Stimulated activated naive CD8-positive, alpha-beta T cell treated with anti-CD3 and anti-CD28 coated beads, Interleukin-15, Interleukin-2, amounts not matched to agents 100 U/mL and 50 U/mL, for 24 hours (primary cell): ENCODE measurements around the gene TMA7.

ENCODE experiments used
- ATAC-seq: fragments of 150-1000 bp; cut with Tn5 transposase; one replicate; pipeline ENCODE4 v1.10.0; 2021
- DNase-seq: peaks from one replicate; pipeline ENCODE4 v3.0.0; 2021

The TMA7 gene

DNA sequence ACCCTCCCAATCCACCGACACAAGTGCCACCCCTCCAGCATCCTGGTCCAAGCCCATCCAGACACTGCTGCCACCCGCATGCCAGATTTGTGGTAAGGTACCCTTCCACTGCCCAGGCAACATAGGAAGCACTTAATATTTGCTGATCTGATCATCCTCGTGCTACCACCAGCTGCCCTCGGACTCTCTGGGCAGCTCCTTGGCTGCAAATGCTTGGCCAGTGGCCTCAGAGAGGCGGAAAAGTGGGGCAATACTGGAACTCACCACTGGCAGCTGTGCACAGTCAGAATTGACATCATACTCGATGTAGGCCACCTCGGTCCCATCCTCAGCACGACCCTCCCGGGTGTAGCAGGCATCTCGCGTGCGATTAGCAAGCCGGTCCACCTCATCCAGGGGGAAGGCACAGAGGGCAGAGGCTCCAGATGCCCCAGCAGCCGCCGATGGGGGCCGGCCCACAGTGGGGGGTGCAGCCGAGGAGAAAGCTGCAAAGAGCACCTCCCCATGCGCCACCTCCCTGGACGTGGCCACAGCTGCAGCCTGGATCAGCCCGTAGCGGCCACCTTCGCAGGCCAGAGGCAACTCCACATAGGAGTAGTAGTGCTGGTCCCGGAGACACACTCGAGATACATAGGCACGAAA is 16.7 kb upstream of the TMA7 start:
- no peak for DNase-seq
- no peak for ATAC-seq

DNA sequence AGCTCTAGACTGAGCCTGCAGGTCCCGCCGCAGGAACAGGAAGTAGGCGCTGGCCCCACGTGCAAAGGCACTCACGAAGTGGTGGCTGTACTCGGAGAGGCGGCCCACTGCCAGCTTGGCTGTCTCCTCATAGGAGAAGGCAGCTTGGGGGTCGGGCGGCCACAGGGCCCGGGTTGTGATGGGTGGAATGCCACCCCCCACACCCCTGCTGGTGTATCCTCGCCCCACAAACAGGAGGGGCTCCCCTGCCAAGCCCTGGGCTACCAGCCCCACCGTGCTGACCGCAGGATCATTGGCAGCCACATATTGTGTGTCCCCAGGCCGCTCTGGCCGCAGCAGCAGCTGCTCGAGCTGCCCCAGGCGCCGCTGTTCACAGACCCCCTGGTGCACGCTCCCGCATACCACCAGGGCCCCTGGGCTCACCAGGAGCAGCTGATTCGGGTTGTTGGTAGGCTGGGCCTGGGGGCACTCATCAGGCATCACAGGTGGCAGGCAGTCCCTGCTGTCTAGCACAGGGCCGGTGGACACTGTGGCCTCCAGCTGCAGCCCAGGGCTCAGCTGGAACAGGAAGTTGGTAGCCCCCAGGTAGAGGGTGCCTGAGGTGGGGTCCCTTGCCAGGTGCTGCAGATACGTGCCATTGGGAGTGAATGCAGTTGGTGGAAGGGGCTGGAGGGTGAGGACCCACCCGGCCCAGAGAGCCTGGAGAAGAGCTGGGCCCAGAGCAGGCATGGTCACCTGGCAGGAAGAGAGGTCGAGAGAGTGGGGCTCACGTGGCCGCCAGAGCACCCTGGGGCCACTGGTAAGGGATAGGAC is 16.0 kb upstream of the TMA7 start:
- ATAC-seq (no peak), DNase-seq (no peak)

DNA sequence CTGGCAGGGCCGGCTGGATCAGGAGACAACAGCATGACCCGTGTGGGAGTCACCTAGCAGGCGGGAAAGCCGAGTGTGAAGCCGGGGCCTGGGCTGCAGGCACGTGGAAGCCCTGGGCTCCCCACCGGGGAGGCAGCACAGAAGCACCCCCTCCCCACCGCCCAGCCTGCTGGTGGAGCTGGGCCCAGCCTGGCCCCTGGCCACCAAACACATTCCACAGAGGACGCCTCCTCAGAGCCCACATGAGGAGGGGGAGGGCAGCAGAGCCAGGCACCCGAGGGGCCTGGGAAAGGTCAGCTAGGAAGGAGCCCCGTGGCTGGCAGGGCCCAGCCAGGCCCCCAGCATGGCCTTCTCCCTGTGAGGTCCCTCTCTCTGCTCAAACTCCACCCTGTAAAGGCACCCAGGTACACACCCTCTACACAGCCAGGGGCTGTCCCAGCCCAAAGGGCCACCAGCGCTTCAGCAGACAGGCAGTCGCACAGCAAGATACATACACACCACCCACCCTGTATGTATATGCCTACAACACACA is 14.7 kb upstream of the TMA7 start:
- DNase-seq, result no peak
- no peak for ATAC-seq

DNA sequence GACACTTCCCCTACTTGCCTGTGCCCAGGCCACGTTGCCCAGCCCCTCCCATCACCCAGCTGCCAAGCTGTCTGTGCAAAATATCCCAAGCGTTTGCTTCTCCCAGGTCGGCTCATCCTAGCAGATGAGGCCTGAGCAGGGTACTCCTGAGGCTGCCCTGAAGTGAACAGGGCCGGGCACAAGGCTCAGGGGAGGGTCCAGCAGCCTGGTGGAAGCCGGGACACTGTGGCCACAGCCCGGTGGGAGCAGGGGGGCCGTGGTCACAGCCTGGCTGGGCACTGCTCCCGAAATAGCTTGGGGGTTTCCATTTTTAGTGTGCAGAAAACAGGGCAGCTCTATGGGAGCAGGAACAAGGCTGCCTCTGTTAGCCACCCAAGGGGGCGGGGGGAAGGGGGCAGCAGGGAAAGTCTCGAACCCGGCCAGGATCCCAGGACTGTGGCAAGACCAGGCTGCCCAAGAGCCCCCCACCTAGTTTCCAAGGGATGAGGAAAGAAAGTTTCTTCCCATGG is 13.6 kb upstream of the TMA7 start:
- no peak for DNase-seq
- no peak for ATAC-seq

DNA sequence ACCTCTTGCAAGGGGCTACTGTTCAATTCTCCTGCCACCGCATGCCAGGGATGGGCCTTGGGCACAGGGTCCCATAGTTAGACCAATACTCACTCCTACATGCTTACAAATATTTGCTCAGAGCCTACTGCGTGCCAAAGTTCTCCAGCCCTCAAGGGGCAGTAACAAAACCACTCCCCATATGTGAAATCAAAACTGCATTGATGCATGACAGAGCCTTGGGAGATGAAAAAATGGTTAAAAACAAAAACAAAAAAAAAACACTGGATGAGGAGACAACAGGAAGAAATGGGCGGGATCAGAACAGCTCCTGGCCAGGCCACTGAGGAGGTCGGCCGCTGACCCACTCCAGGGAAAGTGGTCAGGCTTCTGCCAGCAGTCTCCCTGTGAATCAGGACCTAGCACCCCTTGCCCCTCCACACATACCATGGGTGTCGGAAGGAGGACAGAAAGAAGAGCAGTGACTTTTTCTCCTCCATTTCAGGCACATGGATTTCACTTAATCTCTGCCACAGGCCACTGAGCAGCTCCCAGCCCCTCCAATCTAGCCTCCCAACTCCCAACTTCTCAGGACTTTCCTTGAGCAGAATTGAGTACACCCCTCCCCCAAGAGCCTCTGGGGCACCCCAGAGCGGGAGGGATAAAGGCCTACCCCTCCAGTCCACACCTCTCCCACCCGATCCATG is 13.0 kb upstream of the TMA7 start:
- no peak for DNase-seq
- no peak for ATAC-seq

DNA sequence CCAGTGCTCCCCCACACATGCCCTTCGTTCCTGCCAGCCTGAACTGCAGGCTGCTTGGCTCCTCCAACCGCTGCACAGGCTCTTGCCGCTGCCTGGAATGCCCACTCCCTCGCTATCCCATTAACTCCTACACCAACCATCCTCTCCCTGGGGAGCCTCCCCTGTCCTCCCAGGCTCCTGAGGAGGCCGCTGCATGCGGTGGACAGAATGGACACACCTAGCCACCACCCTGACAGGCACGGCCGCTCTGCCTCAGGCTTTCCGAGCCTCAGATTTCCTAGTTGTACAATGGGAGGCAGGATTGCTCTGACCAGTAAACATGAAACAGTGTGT is 12.5 kb upstream of the TMA7 start:
- no peak for ATAC-seq
- no peak for DNase-seq

DNA sequence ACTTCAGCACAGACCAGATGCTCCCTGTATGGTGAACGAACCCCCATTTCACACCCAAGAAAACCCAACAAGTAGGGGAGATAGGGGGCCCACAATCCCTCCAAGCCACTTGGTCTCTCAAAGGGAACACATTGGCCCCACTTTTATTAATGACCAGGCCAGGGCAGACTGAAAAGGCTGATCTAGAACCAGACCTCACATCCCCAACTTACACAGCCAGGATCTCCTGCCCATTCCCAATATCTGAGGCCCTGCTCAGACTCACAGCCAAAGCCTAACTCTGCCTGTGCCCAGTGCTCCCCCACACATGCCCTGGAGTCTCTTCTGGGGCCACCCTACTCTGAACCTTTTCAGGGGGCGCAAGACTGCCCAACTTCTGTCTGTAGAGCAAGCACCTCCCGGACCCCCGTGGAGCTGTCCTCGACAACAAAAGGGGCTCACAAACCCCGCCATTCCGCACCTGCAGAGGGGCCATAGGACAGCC is 11.9 kb upstream of the TMA7 start:
- DNase-seq (no peak), ATAC-seq (no peak)

DNA sequence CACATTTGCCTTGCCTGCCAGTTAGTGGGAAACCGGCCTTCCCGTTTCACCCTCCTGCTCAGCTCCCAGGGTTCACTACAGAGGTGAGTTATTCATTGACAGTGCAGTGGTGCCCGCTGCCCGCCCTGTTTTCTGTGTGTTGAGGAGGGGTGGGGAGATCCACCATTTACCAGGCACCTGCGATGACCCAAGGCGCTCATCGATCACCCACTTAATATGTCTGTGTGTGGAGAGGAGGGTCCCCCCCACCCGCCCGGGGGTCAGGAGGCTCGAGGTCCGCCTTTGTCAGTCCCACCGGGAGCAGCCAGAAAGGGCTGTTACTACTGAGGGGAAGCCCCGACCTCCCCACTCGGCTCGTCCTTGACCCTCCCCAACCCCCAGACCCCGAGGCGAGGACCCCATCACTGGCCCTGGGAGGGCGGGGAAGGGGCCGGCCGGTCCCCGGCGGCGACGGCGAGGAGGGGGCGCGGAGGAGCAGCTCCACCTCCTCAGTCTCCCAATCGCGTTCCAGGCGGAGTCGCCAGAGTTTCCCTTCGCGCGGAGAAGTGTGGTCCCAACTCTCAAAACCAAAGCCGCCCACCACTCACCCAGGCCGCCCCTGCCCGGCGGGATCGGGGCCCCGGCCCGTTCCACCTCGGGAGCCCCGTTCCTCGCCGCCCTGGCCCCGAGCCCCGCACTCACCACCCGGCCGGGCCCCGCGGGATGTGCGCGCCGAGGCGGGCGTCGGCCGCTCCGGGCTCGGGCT is 11.3 kb upstream of the TMA7 start:
- ATAC-seq, result peak; percentile 31

DNA sequence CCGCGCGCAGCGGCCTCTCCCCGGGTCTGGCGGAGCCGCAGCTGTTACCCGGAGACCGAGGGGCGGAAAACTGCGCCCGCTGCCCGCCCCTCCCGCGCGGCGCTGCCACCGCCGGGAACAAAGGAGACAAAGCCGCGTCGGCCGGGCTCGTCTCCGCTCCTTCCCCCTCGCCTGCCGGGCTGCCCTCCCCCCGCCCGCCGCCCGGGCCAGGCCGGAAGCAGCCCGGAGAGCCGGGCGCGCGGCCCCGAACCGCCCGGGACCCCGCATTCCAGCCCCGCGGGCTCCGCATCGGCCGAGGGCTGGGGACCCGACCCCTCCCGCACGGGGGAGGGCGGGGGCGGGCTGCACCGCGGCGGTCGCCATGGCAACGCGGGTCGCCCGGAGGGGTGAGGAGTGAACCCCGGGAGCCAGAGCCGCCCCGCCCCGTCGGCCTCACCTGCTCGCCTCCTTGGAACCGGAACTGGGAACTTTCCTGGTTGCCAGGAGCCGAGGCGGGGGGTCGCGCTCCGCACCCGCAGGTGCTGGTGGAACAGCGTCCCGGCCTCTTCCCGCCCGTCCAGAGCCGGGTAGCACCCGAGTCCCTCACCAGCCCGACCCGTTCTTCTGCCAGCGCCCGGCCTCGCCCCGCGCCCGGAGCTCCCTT is 10.6 kb upstream of the TMA7 start:
- ATAC-seq (peak; percentile 53), DNase-seq (peak; percentile 62)

More for the DNA sequence above, 11.3 kb upstream of the TMA7 start:
- DNase-seq, result no peak

DNA sequence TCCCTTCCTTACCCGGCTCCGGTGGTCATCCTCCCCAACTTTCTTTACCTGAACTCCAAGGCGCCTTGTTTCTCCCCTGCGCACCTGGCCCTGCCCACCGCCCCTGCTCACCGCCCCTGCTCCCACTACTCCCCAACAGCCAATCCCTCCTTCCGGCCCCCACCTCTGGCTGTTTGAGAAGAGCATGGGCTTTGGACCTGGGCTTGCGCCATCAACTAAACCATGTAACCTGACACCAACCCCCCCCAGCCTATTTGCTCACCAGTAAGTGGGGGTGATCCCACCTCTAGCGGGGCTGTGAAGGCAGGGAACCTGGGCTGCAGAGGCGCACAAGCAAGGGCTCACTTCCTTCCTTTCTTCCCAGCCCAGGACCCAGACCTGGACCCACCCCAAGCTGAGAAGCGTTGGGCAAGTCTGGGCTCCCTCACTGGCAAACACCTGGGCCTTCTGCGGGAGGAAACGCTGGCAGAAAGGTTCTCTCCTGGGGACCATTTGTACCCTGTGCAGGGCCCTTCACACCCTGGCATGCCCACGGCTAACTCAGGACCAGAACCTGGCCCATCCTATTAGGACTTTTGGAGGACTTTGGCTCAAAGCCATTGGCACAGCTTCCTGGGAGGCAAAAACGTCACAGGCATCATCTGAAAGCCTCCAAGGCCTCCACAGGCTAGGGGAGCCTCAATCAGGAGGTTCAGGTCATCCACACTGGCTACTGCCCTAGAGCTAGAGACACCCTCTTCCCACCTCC is 9.9 kb upstream of the TMA7 start, which contains the start of gene PLXNB1:
Gene PLXNB1 (minus strand): TSS at position 127 of the 748 bp plus-strand sequence. CDS start 5,475 bp downstream, outside the sequence.
- no peak for ATAC-seq

DNA sequence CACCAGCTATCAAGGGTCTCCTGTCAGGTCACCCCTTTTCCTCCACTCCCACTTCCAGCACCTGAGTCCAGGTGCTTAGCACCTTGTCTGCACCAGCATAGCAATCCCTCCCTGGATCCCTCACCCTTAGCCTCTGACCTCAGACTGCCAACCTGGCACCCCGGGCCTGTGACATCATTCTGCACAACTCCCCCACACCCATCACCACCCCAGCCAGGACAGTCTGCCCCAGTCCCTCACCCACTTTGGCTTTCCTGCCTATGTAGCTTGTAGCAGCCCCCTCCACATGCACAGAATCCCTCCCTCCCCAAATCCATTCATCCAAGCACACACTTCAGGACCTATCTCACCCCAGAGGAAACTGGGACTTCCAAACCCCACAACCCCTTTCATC is 9.4 kb upstream of the TMA7 start:
- DNase-seq (no peak), ATAC-seq (no peak)

More for the DNA sequence above, 9.9 kb upstream of the TMA7 start, which contains the start of gene PLXNB1:
- no peak for DNase-seq

DNA sequence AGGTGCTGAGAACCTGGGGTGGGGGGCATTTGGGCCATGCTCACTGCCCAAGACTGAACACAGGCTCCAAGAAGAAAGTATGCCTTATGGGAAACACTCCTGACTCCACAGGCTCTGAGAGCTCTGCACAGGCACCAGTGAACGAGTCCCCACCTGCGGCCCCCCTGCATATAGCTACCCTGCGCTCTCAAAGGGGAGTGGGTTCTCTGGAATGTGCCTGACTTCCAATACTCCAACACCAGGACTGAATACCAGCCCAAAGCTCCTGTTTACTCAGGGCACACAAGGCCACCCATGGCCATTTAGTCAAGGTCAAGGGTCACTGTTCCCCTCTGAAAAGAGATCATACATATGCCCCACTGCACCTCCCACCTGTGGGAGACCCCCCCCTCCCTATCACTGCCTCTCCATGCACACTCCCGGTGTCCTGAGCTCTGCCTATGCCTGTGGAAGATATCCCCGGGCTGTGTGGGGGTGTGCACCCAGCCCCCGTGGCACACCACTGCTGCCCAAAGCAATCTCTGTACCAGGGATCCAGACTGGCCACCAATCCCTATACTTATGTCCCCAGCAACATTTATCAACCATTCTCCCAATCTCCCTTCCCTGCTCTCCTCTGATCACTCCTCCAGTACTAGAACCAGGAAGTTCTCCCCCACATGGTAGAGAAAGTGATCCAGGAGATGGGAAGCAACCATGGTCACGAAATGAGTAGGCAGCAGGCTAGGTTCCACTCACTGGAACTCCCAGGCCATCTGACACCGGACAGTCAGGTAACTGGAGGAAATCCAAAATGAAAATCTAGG is 8.6 kb upstream of the TMA7 start:
- DNase-seq, result no peak
- ATAC-seq, result no peak

DNA sequence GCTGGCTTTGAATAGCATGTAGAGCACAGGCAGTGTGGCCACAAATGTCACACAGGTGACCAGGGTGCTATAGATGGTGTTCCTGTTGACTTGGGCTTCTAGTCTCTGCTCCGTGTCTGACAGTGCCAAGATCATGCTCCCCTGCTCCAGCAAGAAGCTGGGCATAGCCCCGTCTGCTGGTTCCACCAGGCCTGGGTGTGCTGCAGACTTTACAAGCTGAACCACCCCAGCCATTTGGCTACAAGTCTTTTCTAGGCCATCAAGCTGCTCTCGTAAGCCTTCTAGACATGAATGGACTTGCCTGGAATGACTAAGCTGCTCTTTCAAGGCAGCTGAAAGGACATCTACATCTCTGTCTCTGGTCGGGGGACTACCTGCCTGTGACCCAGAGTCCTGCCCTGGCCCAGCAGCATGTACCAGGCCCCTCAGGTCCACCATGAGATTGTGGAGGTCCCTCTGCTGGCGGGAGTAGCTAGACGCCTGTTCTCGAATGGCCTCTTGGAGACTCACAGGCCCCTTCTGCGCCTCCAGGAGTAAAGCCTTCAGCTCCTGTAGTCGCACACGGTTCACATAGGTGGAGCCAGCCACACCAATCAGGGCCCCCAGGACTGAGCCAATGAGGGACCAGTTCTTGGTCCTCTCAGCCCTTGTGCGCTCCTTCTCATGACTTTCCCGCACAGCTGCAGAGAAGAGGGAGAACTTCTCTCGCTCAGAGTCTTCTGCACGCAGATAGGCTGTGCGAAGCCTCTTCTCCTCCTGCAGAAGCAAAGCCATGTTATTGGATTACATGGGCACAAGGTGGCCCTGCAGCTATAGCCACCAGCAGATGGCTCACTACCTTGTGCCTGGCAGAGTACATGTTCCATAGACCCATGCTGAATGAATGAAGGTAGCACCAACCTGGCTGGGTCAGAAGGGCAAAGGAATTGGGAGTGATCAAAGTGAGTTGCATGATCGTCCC is 7.4 kb upstream of the TMA7 start:
- ATAC-seq (no peak), DNase-seq (no peak)

DNA sequence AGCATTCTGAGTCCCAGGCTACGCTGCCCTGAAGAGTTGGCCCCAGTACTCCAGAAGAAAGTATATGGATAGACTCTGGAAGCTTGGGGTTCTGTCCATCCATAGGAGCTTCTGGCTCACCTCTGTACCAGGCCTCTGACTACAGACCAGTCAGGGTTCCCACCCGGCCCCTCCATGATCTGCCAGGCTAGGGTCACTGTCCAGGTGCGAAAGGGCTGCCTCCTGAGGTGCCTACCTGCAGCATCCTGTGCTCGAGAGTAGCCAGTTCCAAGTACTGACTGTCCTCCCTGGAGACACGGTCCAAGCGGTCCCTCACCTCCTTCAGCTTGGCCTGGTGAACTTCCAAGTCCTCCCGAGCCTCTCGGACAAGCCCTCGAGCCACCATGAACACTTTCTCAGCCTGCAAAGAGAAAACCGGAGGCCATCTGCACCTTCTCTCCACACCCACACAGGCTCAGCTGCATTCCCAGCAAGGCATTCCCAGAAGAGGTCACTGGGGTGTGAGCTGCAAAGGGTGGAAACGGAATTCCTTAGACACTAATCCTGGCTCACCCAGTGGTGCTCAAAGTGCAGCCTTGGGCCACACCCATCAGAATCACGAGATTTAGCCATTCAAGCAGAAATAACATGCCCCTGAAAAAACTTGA is 6.5 kb upstream of the TMA7 start:
- DNase-seq (no peak), ATAC-seq (no peak)

DNA sequence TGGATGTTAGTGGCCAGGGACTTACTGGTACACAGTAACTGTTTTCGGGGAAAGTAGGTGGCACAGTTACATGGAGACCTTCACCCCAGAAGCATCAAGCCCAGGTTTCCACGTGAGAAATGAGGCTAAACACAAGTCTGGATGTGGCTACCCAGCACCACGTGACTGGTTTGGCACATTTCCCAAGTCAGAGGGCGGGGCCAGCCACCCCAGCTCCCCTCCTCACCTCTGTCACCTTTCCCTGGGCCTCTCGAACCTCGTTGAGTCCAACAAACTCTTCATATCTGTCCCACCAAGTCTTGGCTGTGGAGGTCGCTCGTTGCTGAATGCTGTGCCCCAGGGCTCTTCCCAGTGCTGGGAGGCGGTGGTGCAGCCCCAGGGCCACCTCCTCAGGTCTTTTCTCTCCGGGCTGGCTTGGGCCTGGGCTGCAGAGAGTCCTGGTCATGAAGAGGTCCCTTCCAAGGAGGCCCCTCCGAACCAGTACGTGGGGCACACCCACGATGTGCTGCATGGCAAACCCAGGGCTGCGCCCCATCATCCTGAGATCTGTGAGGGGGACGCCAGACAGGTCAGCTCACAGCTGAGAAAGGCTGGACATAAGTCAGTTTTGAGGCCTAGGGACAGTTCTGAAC is 5.3 kb upstream of the TMA7 start:
- ATAC-seq (no peak), DNase-seq (no peak)

DNA sequence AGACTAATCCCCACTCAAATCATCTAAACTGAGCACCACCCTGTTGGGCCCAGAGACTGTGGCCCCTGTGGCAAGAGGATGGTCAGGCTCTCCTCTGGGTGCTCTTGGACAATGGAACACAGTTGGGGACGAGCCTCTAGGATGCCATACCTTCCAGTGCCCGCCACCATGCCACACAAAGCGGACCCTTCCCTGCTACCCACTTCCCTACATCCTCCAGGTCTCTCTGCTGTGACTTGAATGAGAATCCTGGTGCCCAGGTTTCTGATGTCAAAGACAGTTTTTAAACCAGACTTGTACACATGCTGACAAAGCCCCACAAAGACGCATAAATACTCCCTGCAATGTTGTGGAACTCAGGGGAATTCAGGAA is 4.8 kb upstream of the TMA7 start:
- DNase-seq (no peak), ATAC-seq (no peak)

DNA sequence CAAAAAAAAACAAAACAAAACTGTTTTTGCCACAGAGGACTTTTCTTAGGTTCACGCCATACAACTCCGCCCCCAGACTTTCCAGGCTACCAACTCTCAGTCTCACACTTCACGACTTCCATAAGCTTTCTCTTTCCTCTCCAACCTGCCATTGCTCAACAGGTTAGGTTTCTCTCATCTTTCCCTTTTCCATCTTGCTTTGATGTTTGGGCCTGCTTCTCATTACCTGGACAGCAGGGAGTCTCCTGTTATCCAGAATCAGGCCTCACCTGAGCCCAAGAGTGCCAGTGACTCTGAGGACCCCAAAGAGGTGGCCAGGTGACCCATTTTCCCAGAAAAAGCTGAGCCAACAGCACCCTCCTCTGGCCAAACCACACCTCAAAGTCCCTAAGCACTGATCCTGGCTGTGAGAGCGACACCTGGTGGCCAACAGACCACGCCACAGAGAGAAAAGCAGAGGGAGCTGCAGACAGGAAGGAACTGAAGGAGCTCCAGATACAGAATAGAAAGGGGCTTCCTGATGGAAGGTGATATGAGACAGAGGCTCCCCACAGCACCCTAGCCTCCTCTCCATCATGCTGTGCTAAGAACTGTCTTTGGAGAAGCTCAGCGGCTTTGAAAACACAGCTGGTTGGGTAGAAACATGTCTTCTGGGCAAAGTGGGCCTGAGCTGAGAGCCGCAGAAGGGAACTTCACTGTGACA is 4.1 kb upstream of the TMA7 start:
- peak; percentile 88 for DNase-seq
- ATAC-seq, result peak; percentile 29
